HG03469 (cell line): ENCODE results near the gene DAPP1.
A peak's percentile ranks its signal among the peaks of the same experiment; 100 is the strongest.
"Not testable (repeated sequence)": the region's sequence is repeated elsewhere in the genome, so short reads cannot be mapped to it uniquely, and the experiment has no call there.

Source experiments
- ATAC-seq: cut with Tn5 transposase; IDR thresholded peaks from one replicate; pipeline ENCODE4 v1.9.1; 2021; ENCODE audit warnings: mild to moderate bottlenecking, moderate library complexity, moderate number of reproducible peaks; ENCODE audit not compliant: unreplicated experiment

The DAPP1 gene

GRCh38 chr4:99822734-99823133 lies 6.1 kb downstream of the DAPP1 start:
- ATAC-seq, result no peak

- no peak for ATAC-seq
Measured at GRCh38 chr4:99824070-99824599, 7.5 kb downstream of the DAPP1 start.

- ATAC-seq, result no peak
Measured at GRCh38 chr4:99825272-99825671, 8.6 kb downstream of the DAPP1 start.

GRCh38 chr4:99826016-99826415 lies 9.4 kb downstream of the DAPP1 start:
- no peak for ATAC-seq

- no peak for ATAC-seq
Measured at GRCh38 chr4:99827454-99827853, 10.8 kb downstream of the DAPP1 start.

- no peak for ATAC-seq
Measured at GRCh38 chr4:99827857-99828256, 11.2 kb downstream of the DAPP1 start.

- ATAC-seq, result no peak
Measured at GRCh38 chr4:99828477-99828876, 11.8 kb downstream of the DAPP1 start.

GRCh38 chr4:99830051-99830450 lies 13.4 kb downstream of the DAPP1 start:
- not testable (repeated sequence) for ATAC-seq

- no peak for ATAC-seq
Measured at GRCh38 chr4:99832321-99832720, 15.7 kb downstream of the DAPP1 start.

GRCh38 chr4:99832758-99833157 lies 16.1 kb downstream of the DAPP1 start:
- ATAC-seq, result no peak

GRCh38 chr4:99833756-99834155 lies 17.1 kb downstream of the DAPP1 start:
- ATAC-seq, result no peak

- ATAC-seq, result no peak
Measured at GRCh38 chr4:99834569-99834968, 17.9 kb downstream of the DAPP1 start.

GRCh38 chr4:99835942-99836341 lies 19.3 kb downstream of the DAPP1 start:
- no peak for ATAC-seq

- ATAC-seq, result no peak
Measured at GRCh38 chr4:99838927-99839326, 22.3 kb downstream of the DAPP1 start.

GRCh38 chr4:99841129-99841528 lies 24.5 kb downstream of the DAPP1 start:
- ATAC-seq, result peak; percentile 61

- ATAC-seq, result no peak
Measured at GRCh38 chr4:99843413-99843812, 26.8 kb downstream of the DAPP1 start.

GRCh38 chr4:99844048-99844447 lies 27.4 kb downstream of the DAPP1 start:
- no peak for ATAC-seq

- no peak for ATAC-seq
Measured at GRCh38 chr4:99845179-99845578, 28.6 kb downstream of the DAPP1 start.

- no peak for ATAC-seq
Measured at GRCh38 chr4:99845708-99846469, 29.3 kb downstream of the DAPP1 start.

GRCh38 chr4:99846891-99847290 lies 30.3 kb downstream of the DAPP1 start:
- ATAC-seq, result no peak

GRCh38 chr4:99847362-99847976 lies 30.8 kb downstream of the DAPP1 start:
- ATAC-seq, result peak; percentile 64

GRCh38 chr4:99848591-99849001 lies 32.0 kb downstream of the DAPP1 start:
- ATAC-seq, result peak; percentile 27
